Type B pancreatic cell (in vitro differentiated cells): ENCODE results near the gene TOM1. TPM values are rescaled to one million over a fixed set of nuclear protein-coding genes. Genes with fewer than 3 reads are reported as not detected.
A peak's percentile ranks its signal among the peaks of the same experiment; 100 is the strongest.

Experiments used
- DNase-seq: peaks from one replicate; pipeline ENCODE4 v3.0.0; 2021; ENCODE audit warnings: mixed read lengths; ENCODE audit not compliant: unreplicated experiment; ENCODE audit errors: extremely low spot score
- H3K27ac Mint-ChIP-seq: 2 replicates; pipeline ENCODE4 v1.8.0; 2021; ENCODE audit warnings: mild to moderate bottlenecking, mixed read lengths
- H3K27me3 Mint-ChIP-seq: 2 replicates; pipeline ENCODE4 v1.8.0; 2021; ENCODE audit warnings: mixed read lengths
- H3K36me3 Mint-ChIP-seq: 2 replicates; pipeline ENCODE4 v1.8.0; 2021; ENCODE audit warnings: mixed read lengths
- H3K4me1 Mint-ChIP-seq: one replicate; pipeline ENCODE4 v1.8.0; 2021; ENCODE audit warnings: mixed read lengths; ENCODE audit not compliant: unreplicated experiment
- H3K4me3 Mint-ChIP-seq: 2 replicates; pipeline ENCODE4 v1.8.0; 2021; ENCODE audit warnings: mild to moderate bottlenecking, mixed read lengths
- H3K9me3 Mint-ChIP-seq: 2 replicates; pipeline ENCODE4 v1.8.0; 2021; ENCODE audit warnings: mixed read lengths
- CTCF ChIP-seq: fragments of 200-600 bp; sonication (generic); conservative IDR thresholded peaks from 2 replicates; pipeline ENCODE4 v1.5.0; 2021; ENCODE audit warnings: antibody characterized with exemption, mild to moderate bottlenecking
- total RNA-seq: library from RNA; stranded (reverse); gene quantifications from 2 replicates; pipeline ENCODE4 v1.2.1, GENCODE V29; 2021; ENCODE audit warnings: low replicate concordance

Gene TOM1
- total RNA-seq, 1 donor from 2014 or later: 37.6 TPM

- Mint-ChIP-seq H3K27ac (peak overlapping the region; percentile 81), H3K9me3 (no peaks in the 10 kb centered on the region), H3K4me1 (peaks cover 20% of the 10 kb centered on the region), H3K36me3 (no peaks in the 10 kb centered on the region), H3K27me3 (peaks cover 5% of the 10 kb centered on the region), H3K4me3 (peak overlapping the region; percentile 34)
- no peak for TF ChIP-seq CTCF
- DNase-seq: no peak
These were observed 50.2 kb downstream of the TOM1 start for GRCh38 chr22:35349704-35350538.

GRCh38 chr22:35350539-35351503, 51.1 kb downstream of the TOM1 start:
- Mint-ChIP-seq H3K36me3 (no peaks in the 10 kb centered on the region), H3K27me3 (peaks cover 5% of the 10 kb centered on the region), H3K4me3 (peak overlapping the region; percentile 91), H3K9me3 (no peaks in the 10 kb centered on the region), H3K4me1 (peaks cover 24% of the 10 kb centered on the region), H3K27ac (peak overlapping the region; percentile 81)
- TF ChIP-seq CTCF: peak; percentile 99
- DNase-seq: peak; percentile 95

- no peak overlapping the region for H3K27ac Mint-ChIP-seq
- H3K9me3 Mint-ChIP-seq: no peaks in the 10 kb centered on the region
- TF ChIP-seq CTCF: peak; percentile 32
- no peak for DNase-seq
- H3K4me3 Mint-ChIP-seq: no peak overlapping the region
- no peaks in the 10 kb centered on the region for H3K36me3 Mint-ChIP-seq
- peaks cover 5% of the 10 kb centered on the region for H3K27me3 Mint-ChIP-seq
- H3K4me1 Mint-ChIP-seq: peaks cover 29% of the 10 kb centered on the region
These were observed 52.8 kb downstream of the TOM1 start for GRCh38 chr22:35352214-35353111.

GRCh38 chr22:35353318-35353717, 53.6 kb downstream of the TOM1 start:
- Mint-ChIP-seq H3K4me3 (no peak overlapping the region), H3K27ac (no peak overlapping the region), H3K4me1 (peaks cover 29% of the 10 kb centered on the region), H3K36me3 (no peaks in the 10 kb centered on the region), H3K9me3 (no peaks in the 10 kb centered on the region), H3K27me3 (peaks cover 5% of the 10 kb centered on the region)
- DNase-seq: no peak
- no peak for TF ChIP-seq CTCF

GRCh38 chr22:35354068-35354467, 54.4 kb downstream of the TOM1 start:
- Mint-ChIP-seq H3K27ac (no peak overlapping the region), H3K4me3 (no peak overlapping the region), H3K36me3 (no peaks in the 10 kb centered on the region), H3K4me1 (peaks cover 29% of the 10 kb centered on the region), H3K9me3 (no peaks in the 10 kb centered on the region), H3K27me3 (peaks cover 5% of the 10 kb centered on the region)
- no peak for TF ChIP-seq CTCF
- no peak for DNase-seq
